Measurements from ENCODE around the gene THAP7. TPM values are rescaled to one million over a fixed set of nuclear protein-coding genes. Genes with fewer than 3 reads are reported as not detected.

THAP7 gene
- total and polyA plus RNA-seq, 2 of the 13 experiments (the other 11 are each of a cell fraction or from before 2014, with no cell fraction given), result 13.0 to 25.5 TPM

- no peak overlapping the region for H3K27ac ChIP-seq (ENCODE audit: extremely low read length, insufficient read depth, low read length)
- in situ Hi-C loops (cut with HindIII; ENCODE audit: extremely low pct_ligation_motif_present, low pct_unique_long_range_greater_than_20kb) (no loop called here), intact Hi-C loops (cut with micrococcal nuclease; ENCODE audit: unreplicated experiment) (no loop called here)
- H3K4me3 ChIP-seq (replicated peaks in 1 of 3; ENCODE audit: insufficient read depth in 1 of 3, low read depth in 2 of 3, low read length in 3 of 3), result no peak overlapping the region
- 43% methylated on average over 32 of the region's 40 CpGs for WGBS (ENCODE audit: low lambda C conversion rate)
- no TSS peak for BruUV-seq (replicated peaks)
- FAIRE-seq (no peak), DNase-seq (ENCODE audit: low spot score) (no peak), ATAC-seq (no peak)
- H3K4me2 ChIP-seq (ENCODE audit: low read depth, low read length), result no peak overlapping the region
- no peak for TF ChIP-seq NPAS2 (CRISPR knock-in tag; IDR thresholded peaks at IDR 0.05; ENCODE audit: borderline replicate concordance)
- TF ChIP-seq CREB1 (IDR thresholded peaks at IDR 0.05), result peak; percentile 18; the same call in 1 of the 2 replicates
- no peak for TF ChIP-seq CREB1 (CRISPR knock-in tag; IDR thresholded peaks at IDR 0.05)
- H3K27me3 ChIP-seq (ENCODE audit: control insufficient read depth in 1 of 2, insufficient read depth in 2 of 2, low read length in 2 of 2), result peaks cover 14 to 60% of the 10 kb centered on the region in 2 experiments
- H3K79me2 ChIP-seq (ENCODE audit: insufficient read depth, low read length), result no peaks in the 10 kb centered on the region
- ChIA-PET CTCF (ENCODE audit: low intra/inter-chr PET ratio, low total read pairs) (no interaction called here), POLR2A (no interaction called here)
- H4K20me1 ChIP-seq (ENCODE audit: insufficient read depth, low read length), result no peaks in the 10 kb centered on the region
- H3K9ac ChIP-seq (ENCODE audit: insufficient read depth, low read depth, low read length), result no peak overlapping the region
- H3K36me3 ChIP-seq (replicated peaks in 1 of 2; ENCODE audit: control insufficient read depth in 1 of 2, insufficient read depth in 2 of 2, low read length in 2 of 2), result no peaks in the 10 kb centered on the region
- H3K9me3 ChIP-seq (ENCODE audit: low read length), result no peaks in the 10 kb centered on the region
- H2AFZ ChIP-seq (ENCODE audit: low read length), result no peak overlapping the region
- H3K4me1 ChIP-seq (ENCODE audit: insufficient read depth, low read length), result no peaks in the 10 kb centered on the region
Observed at GRCh38 chr22:21030621-21031544, 29.0 kb upstream of the THAP7 start.

DNA sequence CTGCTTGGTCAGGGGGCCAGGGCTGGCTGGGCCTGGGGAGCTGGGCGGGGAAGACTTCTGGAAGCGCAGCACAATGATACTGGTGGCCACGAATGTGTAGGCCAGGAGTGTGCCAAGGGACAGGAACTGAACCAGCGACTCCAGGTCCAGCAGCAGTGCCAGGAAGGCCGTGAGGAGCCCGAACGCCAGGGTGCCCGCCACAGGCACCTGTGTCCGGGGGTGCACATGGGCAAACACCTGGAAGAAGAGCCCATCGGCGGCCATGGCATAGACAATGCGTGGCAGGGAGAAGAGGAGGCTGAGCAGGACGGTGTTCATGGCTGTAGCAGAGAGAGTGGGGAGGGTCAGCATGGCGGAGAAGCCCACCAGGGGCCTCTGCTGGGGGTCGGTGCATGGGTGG is 28.1 kb upstream of the THAP7 start:
- ATAC-seq (no peak), DNase-seq (ENCODE audit: low spot score) (no peak), FAIRE-seq (no peak)
- no TSS peak for BruUV-seq (replicated peaks)
- no peak overlapping the region for H3K4me3 ChIP-seq (replicated peaks in 1 of 3; ENCODE audit: insufficient read depth in 1 of 3, low read depth in 2 of 3, low read length in 3 of 3)
- TF ChIP-seq ZNF704 (CRISPR knock-in tag; IDR thresholded peaks at IDR 0.05; ENCODE audit: borderline replicate concordance), result no peak
- no peak for TF ChIP-seq ZFP62 (CRISPR knock-in tag; IDR thresholded peaks at IDR 0.05)
- TF ChIP-seq, protein P1, sequence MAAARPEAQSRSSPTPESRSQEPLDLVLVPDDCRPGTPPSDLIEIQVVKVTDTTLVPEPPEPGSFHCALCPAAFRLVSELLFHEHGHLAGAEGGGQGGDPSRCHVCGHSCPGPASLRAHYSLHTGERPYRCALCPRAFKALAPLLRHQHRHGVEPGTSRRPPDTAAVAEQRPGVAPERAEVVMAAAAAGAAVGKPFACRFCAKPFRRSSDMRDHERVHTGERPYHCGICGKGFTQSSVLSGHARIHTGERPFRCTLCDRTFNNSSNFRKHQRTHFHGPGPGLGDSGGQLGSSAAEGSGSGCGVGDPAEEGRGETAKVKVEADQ (CRISPR knock-in tag; IDR thresholded peaks at IDR 0.05; ENCODE audit: borderline replicate concordance), result no peak
- TF ChIP-seq ZNF768 (CRISPR knock-in tag; IDR thresholded peaks at IDR 0.05), result no peak
- TF ChIP-seq, protein P2, sequence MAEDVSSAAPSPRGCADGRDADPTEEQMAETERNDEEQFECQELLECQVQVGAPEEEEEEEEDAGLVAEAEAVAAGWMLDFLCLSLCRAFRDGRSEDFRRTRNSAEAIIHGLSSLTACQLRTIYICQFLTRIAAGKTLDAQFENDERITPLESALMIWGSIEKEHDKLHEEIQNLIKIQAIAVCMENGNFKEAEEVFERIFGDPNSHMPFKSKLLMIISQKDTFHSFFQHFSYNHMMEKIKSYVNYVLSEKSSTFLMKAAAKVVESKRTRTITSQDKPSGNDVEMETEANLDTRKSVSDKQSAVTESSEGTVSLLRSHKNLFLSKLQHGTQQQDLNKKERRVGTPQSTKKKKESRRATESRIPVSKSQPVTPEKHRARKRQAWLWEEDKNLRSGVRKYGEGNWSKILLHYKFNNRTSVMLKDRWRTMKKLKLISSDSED (CRISPR knock-in tag; IDR thresholded peaks at IDR 0.05), result no peak
- TF ChIP-seq DPF2 (CRISPR knock-in tag; IDR thresholded peaks at IDR 0.05; ENCODE audit: borderline replicate concordance, low read depth), result no peak
- TF ChIP-seq ZNF430 (CRISPR knock-in tag; IDR thresholded peaks at IDR 0.05), result no peak
- no peaks in the 10 kb centered on the region for H3K36me3 ChIP-seq (replicated peaks in 1 of 2; ENCODE audit: control insufficient read depth in 1 of 2, insufficient read depth in 2 of 2, low read length in 2 of 2)
- ChIA-PET CTCF (ENCODE audit: low intra/inter-chr PET ratio, low total read pairs) (no interaction called here), POLR2A (no interaction called here)
- H3K79me2 ChIP-seq (ENCODE audit: insufficient read depth, low read length), result no peaks in the 10 kb centered on the region
- intact Hi-C loops (cut with micrococcal nuclease; ENCODE audit: unreplicated experiment), result no loop called here
- no peaks in the 10 kb centered on the region for H3K4me1 ChIP-seq (ENCODE audit: insufficient read depth, low read length)
- H3K9ac ChIP-seq (ENCODE audit: insufficient read depth, low read depth, low read length), result no peak overlapping the region
- H3K27ac ChIP-seq (ENCODE audit: extremely low read length, insufficient read depth, low read length), result no peak overlapping the region
- in situ Hi-C loops (cut with HindIII; ENCODE audit: extremely low pct_ligation_motif_present, low pct_unique_long_range_greater_than_20kb), result no loop called here
- H3K27me3 ChIP-seq (ENCODE audit: control insufficient read depth in 1 of 2, insufficient read depth in 2 of 2, low read length in 2 of 2), result peaks cover 17 to 64% of the 10 kb centered on the region in 2 experiments; a peak in 4 of 5 replicates
- H4K20me1 ChIP-seq (ENCODE audit: insufficient read depth, low read length), result no peaks in the 10 kb centered on the region
- H3K9me3 ChIP-seq (ENCODE audit: low read length), result no peaks in the 10 kb centered on the region
- 26% methylated on average over 7 of the region's 15 CpGs for WGBS (ENCODE audit: low lambda C conversion rate)
- H3K4me2 ChIP-seq (ENCODE audit: low read depth, low read length), result no peak overlapping the region
- no peak overlapping the region for H2AFZ ChIP-seq (ENCODE audit: low read length)
